GDM1 (cell line): Measurements from ENCODE around the gene OSBPL1A.
"Not testable (repeated sequence)": the region's sequence is repeated elsewhere in the genome, so short reads cannot be mapped to it uniquely, and the experiment has no call there.

Source experiments
- DNase-seq: peaks from one replicate; lab custom pipeline; 2025; lab: John Stamatoyannopoulos, UW

OSBPL1A gene

GRCh38 chr18:24397131-24397693 is 412 bp downstream of the OSBPL1A start:
- peak; percentile 58 for DNase-seq

- DNase-seq, result no peak
These were observed 1.5 kb downstream of the OSBPL1A start for GRCh38 chr18:24396082-24396633.

- no peak for DNase-seq
These were observed 2.4 kb downstream of the OSBPL1A start for GRCh38 chr18:24395049-24395795.

GRCh38 chr18:24388957-24389356 is 8.7 kb downstream of the OSBPL1A start:
- DNase-seq, result no peak

GRCh38 chr18:24386681-24387080 is 10.9 kb downstream of the OSBPL1A start:
- DNase-seq, result no peak

- no peak for DNase-seq
These were observed 16.5 kb downstream of the OSBPL1A start for GRCh38 chr18:24381126-24381525.

GRCh38 chr18:24380163-24380747 is 17.4 kb downstream of the OSBPL1A start:
- no peak for DNase-seq

- DNase-seq, result no peak
These were observed 19.0 kb downstream of the OSBPL1A start for GRCh38 chr18:24378598-24378997.

GRCh38 chr18:24376531-24376930 is 21.1 kb downstream of the OSBPL1A start:
- not testable (repeated sequence) for DNase-seq

- DNase-seq, result no peak
These were observed 24.3 kb downstream of the OSBPL1A start for GRCh38 chr18:24373328-24373727.

GRCh38 chr18:24372279-24372872 is 25.2 kb downstream of the OSBPL1A start:
- DNase-seq, result no peak

GRCh38 chr18:24370120-24370519 is 27.5 kb downstream of the OSBPL1A start:
- no peak for DNase-seq

- DNase-seq, result no peak
These were observed 28.2 kb downstream of the OSBPL1A start for GRCh38 chr18:24369426-24369825.

- DNase-seq, result no peak
These were observed 28.9 kb downstream of the OSBPL1A start for GRCh38 chr18:24368749-24369148.

- DNase-seq, result no peak
These were observed 31.3 kb downstream of the OSBPL1A start for GRCh38 chr18:24366328-24366727.

- no peak for DNase-seq
These were observed 33.4 kb downstream of the OSBPL1A start for GRCh38 chr18:24364177-24364576.

- DNase-seq, result no peak
These were observed 34.9 kb downstream of the OSBPL1A start for GRCh38 chr18:24362757-24363156.

GRCh38 chr18:24359787-24360530 is 37.7 kb downstream of the OSBPL1A start:
- DNase-seq, result peak; percentile 36

GRCh38 chr18:24354278-24354677 is 43.3 kb downstream of the OSBPL1A start:
- DNase-seq, result no peak

- no peak for DNase-seq
These were observed 51.4 kb downstream of the OSBPL1A start for GRCh38 chr18:24346254-24346653.

- DNase-seq, result no peak
These were observed 53.1 kb downstream of the OSBPL1A start for GRCh38 chr18:24344509-24344908.

- DNase-seq, result no peak
These were observed 55.3 kb downstream of the OSBPL1A start for GRCh38 chr18:24342347-24342746.
